ENCODE data around the gene MMP3. TPM values are rescaled to one million over a fixed set of nuclear protein-coding genes. Genes with fewer than 3 reads are reported as not detected.

Gene MMP3
- total RNA-seq, 4 donors from 2014 or later: 0.32 to 7.5 (median 1.3) TPM

DNA sequence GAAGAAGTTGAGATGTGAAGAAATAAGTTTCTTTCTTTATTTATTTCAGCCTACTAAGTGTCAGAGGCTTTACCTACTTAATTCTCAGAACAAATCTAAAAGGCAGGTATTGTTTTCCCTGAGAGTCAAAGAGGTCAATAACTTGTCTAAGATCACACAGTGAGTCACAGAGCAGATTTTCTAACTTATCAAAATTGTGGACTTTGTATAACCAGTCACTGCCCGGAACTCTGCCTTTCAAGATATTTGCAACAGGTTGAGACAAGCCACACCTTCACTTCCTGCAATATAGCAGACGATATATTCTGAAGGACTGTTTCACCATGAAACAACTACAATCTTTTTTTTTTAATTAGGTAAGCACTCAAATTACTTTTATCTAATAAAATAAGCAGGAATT lies 10.5 kb upstream of the MMP3 start:
- H3K27me3 ChIP-seq: no peaks in the 10 kb centered on the region
- H3K4me1 ChIP-seq: no peaks in the 10 kb centered on the region
- no peak overlapping the region for H3K4me3 ChIP-seq
- TF ChIP-seq EP300 (IDR thresholded peaks at IDR 0.05) (no peak), POLR2AphosphoS5 (IDR thresholded peaks at IDR 0.05) (no peak), CTCF (IDR thresholded peaks at IDR 0.05) (no peak), POLR2A (IDR thresholded peaks at IDR 0.05; ENCODE audit: low read depth) (no peak)
- no peaks in the 10 kb centered on the region for H3K9me3 ChIP-seq
- H3K36me3 ChIP-seq: no peaks in the 10 kb centered on the region
- intact Hi-C loops (cut with DNase I): no loop called here
- DNase-seq (ENCODE audit: extremely low spot score): no peak
- WGBS: 96% methylated on average over 2 of the region's 2 CpGs
- no peak overlapping the region for H3K27ac ChIP-seq (replicated peaks in 1 of 4)

DNA sequence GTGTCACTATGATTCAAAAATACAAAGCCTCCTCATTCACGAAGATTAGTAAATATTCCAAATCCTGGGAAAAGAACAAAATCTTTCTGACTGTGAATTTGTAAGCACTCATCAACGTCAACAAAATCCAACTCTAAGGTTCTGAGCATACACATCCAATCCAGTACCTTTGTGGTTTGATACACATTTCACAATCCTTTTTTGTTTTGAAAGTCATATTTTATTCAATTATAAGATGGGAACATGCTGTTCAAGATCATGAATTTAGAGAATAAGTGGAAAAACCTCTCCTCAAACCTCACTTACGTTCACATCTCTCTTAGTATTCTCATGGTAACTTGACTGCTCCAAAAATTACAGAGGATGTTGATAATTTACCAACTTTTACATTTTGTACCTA lies 9.6 kb upstream of the MMP3 start:
- DNase-seq (ENCODE audit: extremely low spot score): no peak
- no peak overlapping the region for H3K4me3 ChIP-seq
- no peaks in the 10 kb centered on the region for H3K9me3 ChIP-seq
- TF ChIP-seq EP300 (IDR thresholded peaks at IDR 0.05) (no peak), POLR2AphosphoS5 (IDR thresholded peaks at IDR 0.05) (no peak), POLR2A (IDR thresholded peaks at IDR 0.05; ENCODE audit: low read depth) (no peak), CTCF (IDR thresholded peaks at IDR 0.05) (no peak)
- no peaks in the 10 kb centered on the region for H3K27me3 ChIP-seq
- intact Hi-C loops (cut with DNase I): no loop called here
- 90% methylated on average over 3 of the region's 3 CpGs for WGBS
- H3K4me1 ChIP-seq: no peaks in the 10 kb centered on the region
- no peaks in the 10 kb centered on the region for H3K36me3 ChIP-seq
- H3K27ac ChIP-seq (replicated peaks in 1 of 4): no peak overlapping the region

GRCh38 chr11:102850973-102851745 lies 7.8 kb upstream of the MMP3 start:
- WGBS: 86% methylated on average over 7 of the region's 7 CpGs
- intact Hi-C loops (cut with DNase I): no loop called here
- DNase-seq (ENCODE audit: extremely low spot score): peak; percentile 57

GRCh38 chr11:102849311-102849710 lies 5.9 kb upstream of the MMP3 start:
- H3K27me3 ChIP-seq: no peaks in the 10 kb centered on the region
- no peaks in the 10 kb centered on the region for H3K4me1 ChIP-seq
- no peak for DNase-seq (ENCODE audit: extremely low spot score)
- TF ChIP-seq EP300 (IDR thresholded peaks at IDR 0.05) (no peak), POLR2AphosphoS5 (IDR thresholded peaks at IDR 0.05) (no peak), CTCF (IDR thresholded peaks at IDR 0.05) (no peak), POLR2A (IDR thresholded peaks at IDR 0.05; ENCODE audit: low read depth) (no peak)
- H3K27ac ChIP-seq (replicated peaks in 1 of 4): no peak overlapping the region
- 46% methylated on average over 1 of the region's 1 CpG for WGBS
- H3K4me3 ChIP-seq: no peak overlapping the region
- H3K9me3 ChIP-seq: no peaks in the 10 kb centered on the region
- intact Hi-C loops (cut with DNase I): no loop called here
- no peaks in the 10 kb centered on the region for H3K36me3 ChIP-seq

More at GRCh38 chr11:102850973-102851745, 7.8 kb upstream of the MMP3 start:
- H3K9me3 ChIP-seq: no peaks in the 10 kb centered on the region
- no peaks in the 10 kb centered on the region for H3K4me1 ChIP-seq
- H3K36me3 ChIP-seq: no peaks in the 10 kb centered on the region
- no peak overlapping the region for H3K27ac ChIP-seq (replicated peaks in 1 of 4)
- no peaks in the 10 kb centered on the region for H3K27me3 ChIP-seq
- TF ChIP-seq CTCF (IDR thresholded peaks at IDR 0.05) (no peak), EP300 (IDR thresholded peaks at IDR 0.05) (no peak), POLR2A (IDR thresholded peaks at IDR 0.05; ENCODE audit: low read depth) (no peak), POLR2AphosphoS5 (IDR thresholded peaks at IDR 0.05) (no peak)
- H3K4me3 ChIP-seq: no peak overlapping the region

GRCh38 chr11:102846292-102846691 lies 2.9 kb upstream of the MMP3 start:
- H3K27ac ChIP-seq (replicated peaks in 1 of 4): no peak overlapping the region
- H3K36me3 ChIP-seq: no peaks in the 10 kb centered on the region
- H3K9me3 ChIP-seq: no peaks in the 10 kb centered on the region
- intact Hi-C loops (cut with DNase I): no loop called here
- 23% methylated on average over 3 of the region's 3 CpGs for WGBS
- H3K4me3 ChIP-seq: no peak overlapping the region
- H3K27me3 ChIP-seq: no peaks in the 10 kb centered on the region
- H3K4me1 ChIP-seq: no peaks in the 10 kb centered on the region
- no peak for TF ChIP-seq CTCF (IDR thresholded peaks at IDR 0.05)
- TF ChIP-seq POLR2A (IDR thresholded peaks at IDR 0.05; ENCODE audit: low read depth): no peak
- no peak for TF ChIP-seq EP300 (IDR thresholded peaks at IDR 0.05)
- no peak for TF ChIP-seq POLR2AphosphoS5 (IDR thresholded peaks at IDR 0.05)
- no peak for DNase-seq (ENCODE audit: extremely low spot score)

All from esophagus muscularis mucosa (tissue), 4 donors.